Adrenal gland (tissue), 12 donors: ENCODE data around the gene ZNF628. TPM values are rescaled to one million over a fixed set of nuclear protein-coding genes. Genes with fewer than 3 reads are reported as not detected.
A peak's percentile ranks its signal among the peaks of the same experiment; 100 is the strongest.

Experiments
- DNase-seq, 7 donors: peaks; one replicate each; pipeline ENCODE4 v3.0.0-alpha.2; 2019 to 2020
- H3K27ac ChIP-seq, 5 donors: fragments of 200-600 bp; sonication (generic) in 4 of 5; 1 replicate in 3 of 5; 2 replicates in 2 of 5; pipeline versions ENCODE4 v1.5.1 to v1.8.0; 2016 to 2020; ENCODE audit warnings: mild to moderate bottlenecking in 1 of 5
- H3K27me3 ChIP-seq: fragments of 200-600 bp; 2 replicates; pipeline ENCODE4 v1.8.0; 2021
- H3K36me3 ChIP-seq, 2 donors: fragments of 200-600 bp; replicated peaks in 1 of 2; 1 replicate in 1 of 2; 2 replicates in 1 of 2; pipeline versions ENCODE4 v1.5.1 to v1.8.0; 2018 to 2022
- H3K4me1 ChIP-seq, 2 donors: fragments of 200-600 bp; replicated peaks in 1 of 2; 1 replicate in 1 of 2; 2 replicates in 1 of 2; pipeline versions ENCODE4 v1.5.1 to v1.8.0; 2018 to 2021
- H3K4me3 ChIP-seq, 4 donors: fragments of 200-600 bp; sonication (generic) in 3 of 4; one replicate each; pipeline ENCODE4 v1.5.1; 2016 to 2018
- H3K9me3 ChIP-seq, 3 donors: fragments of 200-600 bp; sonication (generic) in 1 of 3; replicated peaks in 1 of 3; 1 replicate in 2 of 3; 2 replicates in 1 of 3; pipeline versions ENCODE4 v1.5.1 to v1.8.0; 2016 to 2021
- CTCF ChIP-seq, 6 experiments: fragments of 450-650 bp in 4 of 6; fragments of 200-600 bp in 2 of 6; sonication (generic) in 1 of 6; IDR thresholded peaks; 1 replicate in 5 of 6; 2 replicates in 1 of 6; pipeline versions ENCODE4 v1.5.1 to v1.8.0; 2016 to 2021; ENCODE audit warnings: antibody characterized with exemption in 6 of 6, mild to moderate bottlenecking in 2 of 6, moderate library complexity in 1 of 6
- POLR2A ChIP-seq, 2 donors: fragments of 450-650 bp; IDR thresholded peaks; one replicate each; pipeline ENCODE4 v1.6.1; 2017; ENCODE audit warnings: antibody characterized with exemption in 2 of 2, mild to moderate bottlenecking in 2 of 2, moderate library complexity in 1 of 2
- WGBS, 4 donors: extraction: QIAGEN DNeasy Blood & Tissue Kit in 2 of 4; methylation state at CpG; one replicate each; pipeline versions ENCODE4 v1.1.5 to v1.1.7; 2013 to 2017; 5-methylcytosine and 5-hydroxymethylcytosine counted together
- intact Hi-C, 2 donors: fragments of 100-400 bp; cut with DNase I; formaldehyde crosslinking; loops; one replicate each; pipeline versions ENCODE4 v1.14.1 to v1.15.0; 2022 to 2023
- polyA plus RNA-seq, 3 donors: library from polyadenylated mRNA; stranded (reverse); fragments of 200-250 nt in 2 of 3; fragments of 350-450 nt in 1 of 3; fragmentation: Illumina TruSeq in 1 of 3; extraction: RNeasy Lipid Tissue Mini Kit (QIAGEN cat#74804) in 1 of 3; gene quantifications; one replicate each; pipeline ENCODE4 v1.2.3, GENCODE V29; 2013 to 2014
- total RNA-seq, 9 donors: library from RNA; depleted of rRNA in 4 of 9; stranded (reverse); fragments of >200 nt in 4 of 9; fragments of 120-200 nt in 1 of 9; fragmentation: NEBNext Ultra II Directional in 1 of 9; extraction: Animal tissue kit (Norgen Biotek cat#: 25700) in 1 of 9; gene quantifications; one replicate each; pipeline versions ENCODE4 v1.1.0 to v1.2.4, GENCODE V29; 2013 to 2023
- donor health status: healthy with polysubstance abuse.
- donor health status: Bipolar disorder and iron deficiency.
- donor health status: DM: yes; HTN: yes; CAD: no.
- donor health status: DM: no; HTN: no; CAD: no.
- donor health status: DM: no; HTN: no; CAD: no.
- donor health status: DM: yes; HTN: yes; CAD: no.

The ZNF628 gene
- total and polyA plus RNA-seq, 12 donors: 0.04 to 27.9 (median 7.7) TPM

GRCh38 chr19:55451163-55451964 is 25.1 kb upstream of the ZNF628 start:
- H3K27ac ChIP-seq: no peak overlapping the region
- H3K4me3 ChIP-seq: no peak overlapping the region
- WGBS, 4 donors: 1 to 3% (median 2%) methylated on average over 10 to 71 of the region's 80 CpGs
- no peak for TF ChIP-seq POLR2A (IDR thresholded peaks at IDR 0.05)
- no peak for TF ChIP-seq CTCF (IDR thresholded peaks at IDR 0.05)
- no peaks in the 10 kb centered on the region for H3K36me3 ChIP-seq
- no peaks in the 10 kb centered on the region for H3K9me3 ChIP-seq
- intact Hi-C loops: no loop called here
- H3K4me1 ChIP-seq: peaks cover 11% of the 10 kb centered on the region in 2 donors
- peaks cover 21% of the 10 kb centered on the region for H3K27me3 ChIP-seq
- DNase-seq: no peak

DNA sequence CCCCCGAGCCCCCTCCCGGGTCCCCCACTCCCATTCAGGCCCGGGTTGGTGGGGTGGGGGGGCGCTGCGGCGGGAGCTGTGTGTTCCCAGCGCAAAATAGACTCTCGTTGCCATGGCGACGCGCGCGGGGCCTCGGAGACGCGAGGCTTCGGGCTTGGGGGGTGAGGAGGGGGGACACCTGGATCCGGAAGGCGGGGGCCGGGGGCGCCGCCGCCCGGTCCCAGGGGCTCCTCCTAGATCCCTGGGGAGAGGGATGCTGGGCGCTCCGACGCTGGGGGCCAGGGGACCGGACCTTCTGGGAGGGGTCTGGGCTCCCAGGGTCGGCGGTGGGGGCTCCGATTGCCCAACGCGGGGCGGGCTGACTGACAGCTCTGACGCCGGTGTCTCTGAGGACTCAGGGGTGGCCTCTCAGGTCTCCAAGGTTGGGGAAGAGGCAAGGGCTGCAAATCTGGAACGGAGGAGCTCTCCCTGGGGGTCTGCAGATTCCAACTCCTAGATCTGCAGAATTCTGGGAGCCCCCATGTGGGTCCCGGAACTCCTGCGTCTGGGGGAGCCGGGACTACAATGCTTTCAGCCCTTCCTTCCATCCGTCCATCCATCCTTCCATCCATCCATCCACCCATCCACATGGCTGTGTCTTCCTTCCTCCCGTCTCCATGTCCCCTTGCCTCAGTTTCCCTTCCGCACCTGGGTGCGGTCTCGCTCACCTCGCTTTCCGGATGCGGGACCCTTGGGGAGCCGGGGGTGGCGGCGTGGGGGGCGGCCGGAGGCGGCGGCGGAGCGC is 24.3 kb upstream of the ZNF628 start:
- H3K4me3 ChIP-seq: peak overlapping the region in 1 of 4 donors; percentile 44
- H3K27ac ChIP-seq: no peak overlapping the region
- peak in 1 of 7 donors; percentile 59 for DNase-seq
- 2 to 6% (median 3%) methylated on average over 15 to 57 of the region's 57 CpGs for whole genome bisulfite sequencing, 4 donors
- intact Hi-C loops: no loop called here
- H3K27me3 ChIP-seq: peaks cover 21% of the 10 kb centered on the region
- peaks cover 11% of the 10 kb centered on the region in 2 donors for H3K4me1 ChIP-seq
- no peak for TF ChIP-seq CTCF (IDR thresholded peaks at IDR 0.05)
- TF ChIP-seq POLR2A (IDR thresholded peaks at IDR 0.05): no peak
- H3K36me3 ChIP-seq: no peaks in the 10 kb centered on the region
- H3K9me3 ChIP-seq: no peaks in the 10 kb centered on the region

DNA sequence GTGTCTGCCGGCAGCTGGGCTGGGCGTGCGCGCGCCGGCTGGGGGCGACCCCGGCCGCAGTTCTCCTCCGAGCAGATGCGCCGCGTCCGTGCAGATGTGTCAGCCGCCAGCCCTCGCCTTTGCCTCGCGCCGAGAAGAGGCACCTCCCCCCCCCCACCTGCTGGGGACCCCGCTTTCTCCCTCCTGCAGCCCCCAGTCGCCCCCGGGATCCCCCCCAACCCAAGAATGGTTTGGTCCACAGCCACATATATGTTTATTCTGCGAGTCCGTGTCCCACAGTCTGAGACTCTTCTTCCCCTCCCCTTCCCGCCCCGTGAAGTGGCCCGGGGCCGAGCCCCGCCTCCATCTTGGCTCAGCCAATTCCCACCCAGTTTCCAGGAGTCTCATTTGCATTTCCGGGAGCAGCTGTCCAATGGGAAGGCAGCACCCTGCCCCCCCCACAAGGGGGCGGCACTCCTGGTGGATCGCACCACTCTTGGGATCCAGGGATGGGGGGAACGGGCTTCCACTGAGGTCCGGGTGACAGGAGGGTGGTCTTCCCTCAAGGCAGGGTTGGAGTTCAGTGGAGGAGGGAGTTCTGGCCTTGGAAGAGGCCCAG is 23.6 kb upstream of the ZNF628 start:
- DNase-seq: peak; percentile 65 to 94 (median 87)
- H3K27ac ChIP-seq: no peak overlapping the region
- intact Hi-C loops: no loop called here
- WGBS, 4 donors: 10 to 28% (median 12%) methylated on average over 5 to 34 of the region's 34 CpGs
- H3K36me3 ChIP-seq: no peaks in the 10 kb centered on the region
- H3K9me3 ChIP-seq: no peaks in the 10 kb centered on the region
- TF ChIP-seq POLR2A (IDR thresholded peaks at IDR 0.05) (no peak), CTCF (IDR thresholded peaks at IDR 0.05) (peak in 1 of 6 experiments; percentile 17)
- H3K4me3 ChIP-seq: peak overlapping the region in 1 of 4 donors; percentile 44
- H3K27me3 ChIP-seq: peaks cover 21% of the 10 kb centered on the region
- peaks cover 11% of the 10 kb centered on the region in 2 donors for H3K4me1 ChIP-seq
